HEK293 (cell line): ENCODE measurements around the gene PRR35.

ENCODE experiments used
- BCL11A ChIP-seq: fragments of 450-650 bp; formaldehyde crosslinking; IDR thresholded peaks from 2 replicates; pipeline ENCODE4 v1.5.1; 2016; ENCODE audit warnings: low read depth, missing biosample characterization, missing genetic modification characterization
- BCL11B ChIP-seq: fragments of 450-650 bp; formaldehyde crosslinking; IDR thresholded peaks from 2 replicates; pipeline ENCODE4 v1.5.1; 2016; ENCODE audit warnings: low read depth, missing biosample characterization, missing genetic modification characterization
- BCL6B ChIP-seq: fragments of 450-650 bp; formaldehyde crosslinking; IDR thresholded peaks from 2 replicates; pipeline ENCODE4 v1.5.1; 2017; ENCODE audit warnings: missing biosample characterization, missing genetic modification characterization
- ELK4 ChIP-seq: IDR thresholded peaks from 2 replicates; pipeline ENCODE4 v1.6.1; 2011; ENCODE audit warnings: mild to moderate bottlenecking, low read depth, low read length, borderline replicate concordance
- IKZF3 ChIP-seq: fragments of 450-650 bp; IDR thresholded peaks from 2 replicates; pipeline ENCODE4 v1.5.0; 2018; ENCODE audit warnings: missing biosample characterization, mild to moderate bottlenecking, missing genetic modification characterization, moderate library complexity
- KLF8 ChIP-seq: fragments of 450-650 bp; formaldehyde crosslinking; IDR thresholded peaks from 2 replicates; pipeline ENCODE4 v1.5.1; 2016; ENCODE audit warnings: missing biosample characterization, missing genetic modification characterization
- MEIS1 ChIP-seq: sonication (generic); formaldehyde crosslinking; IDR thresholded peaks from 2 replicates; pipeline ENCODE4 v1.8.1; 2022; ENCODE audit warnings: missing genetic modification reagents, mild to moderate bottlenecking, borderline replicate concordance
- YY2 ChIP-seq: fragments of 450-650 bp; formaldehyde crosslinking; IDR thresholded peaks from 2 replicates; pipeline ENCODE4 v1.5.1; 2016; ENCODE audit warnings: missing biosample characterization, missing genetic modification characterization
- ZBTB1 ChIP-seq: fragments of 450-650 bp; formaldehyde crosslinking; IDR thresholded peaks from 2 replicates; pipeline ENCODE4 v1.5.1; 2016; ENCODE audit warnings: missing biosample characterization, missing genetic modification characterization
- ZEB2 ChIP-seq: fragments of 450-650 bp; formaldehyde crosslinking; IDR thresholded peaks from 2 replicates; pipeline ENCODE4 v1.5.1; 2016; ENCODE audit warnings: missing biosample characterization, missing genetic modification characterization
- ZFP41 ChIP-seq: fragments of 450-650 bp; formaldehyde crosslinking; IDR thresholded peaks from 2 replicates; pipeline ENCODE4 v1.5.1; 2016; ENCODE audit warnings: missing biosample characterization, missing genetic modification characterization, borderline replicate concordance
- ZNF138 ChIP-seq: fragments of 450-650 bp; formaldehyde crosslinking; IDR thresholded peaks from 2 replicates; pipeline ENCODE4 v1.5.1; 2016; ENCODE audit warnings: missing biosample characterization, missing genetic modification characterization, borderline replicate concordance
- ZNF155 ChIP-seq: fragments of 450-650 bp; formaldehyde crosslinking; IDR thresholded peaks from 2 replicates; pipeline ENCODE4 v1.5.1; 2016; ENCODE audit warnings: missing biosample characterization, missing genetic modification characterization
- ZNF157 ChIP-seq: fragments of 450-650 bp; formaldehyde crosslinking; IDR thresholded peaks from 2 replicates; pipeline ENCODE4 v1.5.1; 2016; ENCODE audit warnings: missing biosample characterization, missing genetic modification characterization
- ZNF248 ChIP-seq: fragments of 450-650 bp; formaldehyde crosslinking; IDR thresholded peaks from 2 replicates; pipeline ENCODE4 v1.5.1; 2017; ENCODE audit warnings: missing biosample characterization, missing genetic modification characterization
- ZNF274 ChIP-seq, 2 experiments: fragments of 200-500 bp in 1 of 2; fragments of 450-650 bp in 1 of 2; sonication (Bioruptor generic) in 1 of 2; formaldehyde crosslinking in 1 of 2; IDR thresholded peaks; 2 replicates each; pipeline versions ENCODE4 v1.5.1 to v1.6.1; 2014 to 2016; ENCODE audit warnings: borderline replicate concordance in 1 of 2, inconsistent platforms in 1 of 2, low read length in 1 of 2, missing biosample characterization in 1 of 2, missing genetic modification characterization in 1 of 2
- ZNF311 ChIP-seq: fragments of 450-650 bp; formaldehyde crosslinking; IDR thresholded peaks from 2 replicates; pipeline ENCODE4 v1.5.1; 2017; ENCODE audit warnings: missing biosample characterization, missing genetic modification characterization, borderline replicate concordance
- ZNF354C ChIP-seq: fragments of 450-650 bp; formaldehyde crosslinking; IDR thresholded peaks from 2 replicates; pipeline ENCODE4 v1.5.1; 2016; ENCODE audit warnings: missing biosample characterization, missing genetic modification characterization, low read depth, borderline replicate concordance
- ZNF391 ChIP-seq: fragments of 450-650 bp; formaldehyde crosslinking; IDR thresholded peaks from 2 replicates; pipeline ENCODE4 v1.5.1; 2016; ENCODE audit warnings: low read depth, missing biosample characterization, missing genetic modification characterization, borderline replicate concordance
- ZNF404 ChIP-seq: fragments of 450-650 bp; formaldehyde crosslinking; IDR thresholded peaks from 2 replicates; pipeline ENCODE4 v1.5.1; 2017; ENCODE audit warnings: missing biosample characterization, missing genetic modification characterization
- ZNF423 ChIP-seq: fragments of 450-650 bp; formaldehyde crosslinking; IDR thresholded peaks from 2 replicates; pipeline ENCODE4 v1.5.1; 2016; ENCODE audit warnings: missing biosample characterization, missing genetic modification characterization
- ZNF426 ChIP-seq: fragments of 450-650 bp; formaldehyde crosslinking; IDR thresholded peaks from 2 replicates; pipeline ENCODE4 v1.5.1; 2017; ENCODE audit warnings: missing biosample characterization, missing genetic modification characterization, mild to moderate bottlenecking, inconsistent platforms, moderate library complexity
- ZNF449 ChIP-seq: fragments of 450-650 bp; formaldehyde crosslinking; IDR thresholded peaks from 2 replicates; pipeline ENCODE4 v1.5.1; 2017; ENCODE audit warnings: missing biosample characterization, mild to moderate bottlenecking, missing genetic modification characterization, moderate library complexity
- ZNF501 ChIP-seq: fragments of 450-650 bp; formaldehyde crosslinking; IDR thresholded peaks from 2 replicates; pipeline ENCODE4 v1.5.1; 2016; ENCODE audit warnings: missing biosample characterization, missing genetic modification characterization
- ZNF510 ChIP-seq: fragments of 450-650 bp; formaldehyde crosslinking; IDR thresholded peaks from 2 replicates; pipeline ENCODE4 v1.5.1; 2018; ENCODE audit warnings: mild to moderate bottlenecking, missing genetic modification characterization, missing biosample characterization; ENCODE audit not compliant: insufficient replicate concordance
- ZNF521 ChIP-seq: fragments of 450-650 bp; formaldehyde crosslinking; IDR thresholded peaks from 2 replicates; pipeline ENCODE4 v1.5.1; 2017; ENCODE audit warnings: missing biosample characterization, mild to moderate bottlenecking, missing genetic modification characterization
- ZNF549 ChIP-seq: fragments of 450-650 bp; IDR thresholded peaks from 2 replicates; pipeline ENCODE4 v1.5.1; 2018; ENCODE audit warnings: missing biosample characterization, missing genetic modification characterization, mild to moderate bottlenecking, inconsistent platforms, moderate library complexity
- ZNF555 ChIP-seq: fragments of 450-650 bp; formaldehyde crosslinking; conservative IDR thresholded peaks from 2 replicates; pipeline ENCODE4 v1.5.1; 2017; ENCODE audit warnings: missing biosample characterization, mild to moderate bottlenecking, missing genetic modification characterization, inconsistent platforms
- ZNF571 ChIP-seq: fragments of 450-650 bp; formaldehyde crosslinking; IDR thresholded peaks from 2 replicates; pipeline ENCODE4 v1.5.0; 2017; ENCODE audit warnings: missing biosample characterization, missing genetic modification characterization
- ZNF580 ChIP-seq: fragments of 450-650 bp; formaldehyde crosslinking; IDR thresholded peaks from 2 replicates; pipeline ENCODE4 v1.5.1; 2016; ENCODE audit warnings: missing biosample characterization, missing genetic modification characterization
- ZNF610 ChIP-seq: fragments of 450-650 bp; formaldehyde crosslinking; IDR thresholded peaks from 2 replicates; pipeline ENCODE4 v1.5.1; 2016; ENCODE audit warnings: missing biosample characterization, missing genetic modification characterization, borderline replicate concordance
- ZNF624 ChIP-seq: fragments of 450-650 bp; formaldehyde crosslinking; IDR thresholded peaks from 2 replicates; pipeline ENCODE4 v1.5.1; 2017; ENCODE audit warnings: missing biosample characterization, missing genetic modification characterization
- ZNF626 ChIP-seq: fragments of 450-650 bp; sonication (Bioruptor Pico); formaldehyde crosslinking; IDR thresholded peaks from 2 replicates; pipeline ENCODE4 v1.5.1; 2018; ENCODE audit warnings: missing biosample characterization, missing genetic modification characterization, inconsistent platforms
- ZNF658 ChIP-seq: fragments of 450-650 bp; formaldehyde crosslinking; IDR thresholded peaks from 2 replicates; pipeline ENCODE4; 2016; ENCODE audit warnings: missing biosample characterization, missing genetic modification characterization
- ZNF664 ChIP-seq: fragments of 450-650 bp; formaldehyde crosslinking; IDR thresholded peaks from 2 replicates; pipeline ENCODE4 v1.5.1; 2016; ENCODE audit warnings: missing biosample characterization, missing genetic modification characterization
- ZNF768 ChIP-seq: fragments of 450-650 bp; formaldehyde crosslinking; IDR thresholded peaks from 2 replicates; pipeline ENCODE4 v1.5.1; 2018; ENCODE audit warnings: missing biosample characterization, mild to moderate bottlenecking, missing genetic modification characterization
- ZNF792 ChIP-seq: fragments of 450-650 bp; formaldehyde crosslinking; IDR thresholded peaks from 2 replicates; pipeline ENCODE4 v1.5.1; 2016; ENCODE audit warnings: missing biosample characterization, missing genetic modification characterization

PRR35 gene

GRCh38 chr16:527015-527903 lies 32.9 kb upstream of the PRR35 start, which contains the start of gene CAPN15 (continued):
- TF ChIP-seq ZNF510 (tag by site-specific recombination) = no peak
- no peak for TF ChIP-seq ZNF423 (tag by site-specific recombination)
- TF ChIP-seq ZNF610 (tag by site-specific recombination) = no peak
- no peak for TF ChIP-seq BCL11B (tag by site-specific recombination)
- peak; percentile 44; the same call in 1 of the 2 replicates for TF ChIP-seq ZNF768
- peak; percentile 75; the same call in 1 of the 2 replicates for TF ChIP-seq ZNF501
- no peak for TF ChIP-seq MEIS1
- no peak for TF ChIP-seq ZNF138 (tag by site-specific recombination)
- TF ChIP-seq IKZF3 (tag by site-specific recombination) = peak; percentile 96
- TF ChIP-seq ZNF311 = no peak
- TF ChIP-seq YY2 = peak; percentile 53; the same call in 1 of the 2 replicates
- no peak for TF ChIP-seq ZNF624 (tag by site-specific recombination)
- TF ChIP-seq ZEB2 (tag by site-specific recombination) = peak; percentile 80
- peak; percentile 98 for TF ChIP-seq ELK4
- no peak for TF ChIP-seq ZNF155
- no peak for TF ChIP-seq ZNF521 (tag by site-specific recombination)
- no peak for TF ChIP-seq ZNF571 (tag by site-specific recombination)
- no peak for TF ChIP-seq ZNF549 (tag by site-specific recombination)
- no peak for TF ChIP-seq ZNF555 (tag by site-specific recombination)
- TF ChIP-seq ZNF792 (tag by site-specific recombination) = peak; percentile 66; the same call in 1 of the 2 replicates
- no peak for TF ChIP-seq ZNF157
- TF ChIP-seq ZNF354C = no peak
- no peak for TF ChIP-seq ZNF404 (tag by site-specific recombination)
- TF ChIP-seq ZNF248 (tag by site-specific recombination) = no peak
- TF ChIP-seq BCL11A (tag by site-specific recombination) = no peak
- TF ChIP-seq KLF8 (tag by site-specific recombination) = peak; percentile 96
- TF ChIP-seq ZNF274 (IDR thresholded peaks at IDR 0.05; ENCODE audit: low read length) = no peak
- no peak for TF ChIP-seq ZNF274 (tag by site-specific recombination; IDR thresholded peaks at IDR 0.05; ENCODE audit: borderline replicate concordance)
- TF ChIP-seq ZNF426 = no peak
- TF ChIP-seq ZNF449 (tag by site-specific recombination) = peak; percentile 91
- no peak for TF ChIP-seq ZNF391 (tag by site-specific recombination)
- no peak for TF ChIP-seq ZNF664 (tag by site-specific recombination)
- no peak for TF ChIP-seq ZNF580 (tag by site-specific recombination)
- no peak for TF ChIP-seq ZNF658
- no peak for TF ChIP-seq ZBTB1 (tag by site-specific recombination)
- no peak for TF ChIP-seq BCL6B (tag by site-specific recombination)
- no peak for TF ChIP-seq ZFP41 (tag by site-specific recombination)
- no peak for TF ChIP-seq ZNF626
